CD4-positive, alpha-beta T cell treated with Interleukin-2 at 100 ng/mL for 4 hours (primary cell): Measurements from ENCODE around the gene COPZ1.
A peak's percentile ranks its signal among the peaks of the same experiment; 100 is the strongest.
"Not testable (repeated sequence)": the region's sequence is repeated elsewhere in the genome, so short reads cannot be mapped to it uniquely, and the experiment has no call there.

Experiments used
- DNase-seq: peaks from one replicate; pipeline ENCODE4 v3.0.0-alpha.2; 2020; ENCODE audit warnings: low spot score

The COPZ1 gene

GRCh38 chr12:54333420-54334034 lies 8.6 kb downstream of the COPZ1 start:
- DNase-seq, result no peak

GRCh38 chr12:54337280-54337842 lies 12.4 kb downstream of the COPZ1 start:
- no peak for DNase-seq

- no peak for DNase-seq
These were observed 13.1 kb downstream of the COPZ1 start for GRCh38 chr12:54337854-54338650.

GRCh38 chr12:54338698-54339296 lies 13.9 kb downstream of the COPZ1 start:
- no peak for DNase-seq

- no peak for DNase-seq
These were observed 15.9 kb downstream of the COPZ1 start for GRCh38 chr12:54340846-54341245.

GRCh38 chr12:54341378-54342300 lies 16.7 kb downstream of the COPZ1 start:
- no peak for DNase-seq

- no peak for DNase-seq
These were observed 24.1 kb downstream of the COPZ1 start for GRCh38 chr12:54349036-54349435.

GRCh38 chr12:54349679-54350078 lies 24.7 kb downstream of the COPZ1 start:
- no peak for DNase-seq

GRCh38 chr12:54350743-54351142 lies 25.8 kb downstream of the COPZ1 start:
- no peak for DNase-seq

- DNase-seq, result no peak
These were observed 26.4 kb downstream of the COPZ1 start for GRCh38 chr12:54351341-54351740.

- DNase-seq, result peak; percentile 7
These were observed 27.1 kb downstream of the COPZ1 start for GRCh38 chr12:54352022-54352531.

GRCh38 chr12:54352891-54353874 lies 28.3 kb downstream of the COPZ1 start:
- no peak for DNase-seq

GRCh38 chr12:54354271-54354670 lies 29.3 kb downstream of the COPZ1 start:
- DNase-seq, result not testable (repeated sequence)

- DNase-seq, result no peak
These were observed 30.3 kb downstream of the COPZ1 start for GRCh38 chr12:54355104-54355815.

GRCh38 chr12:54356228-54356627 lies 31.3 kb downstream of the COPZ1 start:
- no peak for DNase-seq

GRCh38 chr12:54356951-54357356 lies 32.0 kb downstream of the COPZ1 start:
- DNase-seq, result no peak

GRCh38 chr12:54357506-54358190 lies 32.7 kb downstream of the COPZ1 start:
- no peak for DNase-seq

GRCh38 chr12:54358191-54358944 lies 33.4 kb downstream of the COPZ1 start:
- DNase-seq, result peak; percentile 52
